Neuronal stem cell (in vitro differentiated cells): Measurements from ENCODE around the gene PPP1R1C.

Experiments used
- DNase-seq: peaks from one replicate; pipeline ENCODE4 v3.0.0-alpha.2; 2013; ENCODE audit warnings: low spot score
- H2AFZ ChIP-seq: one replicate; pipeline ENCODE4 v1.6.1; 2013; ENCODE audit warnings: mild to moderate bottlenecking, low read length, inconsistent platforms
- H2AK5ac ChIP-seq: 2 replicates; pipeline ENCODE4 v1.6.1; 2013; ENCODE audit warnings: low read depth, mild to moderate bottlenecking, inconsistent platforms, low read length, moderate library complexity, mixed read lengths
- H2BK120ac ChIP-seq: 2 replicates; pipeline ENCODE4 v1.6.1; 2013; ENCODE audit warnings: low read depth, mild to moderate bottlenecking, inconsistent platforms, low read length, moderate library complexity, mixed read lengths
- H2BK12ac ChIP-seq: one replicate; pipeline ENCODE4 v1.6.1; 2013; ENCODE audit warnings: low read length, inconsistent platforms
- H2BK15ac ChIP-seq: 2 replicates; pipeline ENCODE4 v1.6.1; 2013; ENCODE audit warnings: mild to moderate bottlenecking, low read length, inconsistent platforms, mixed read lengths
- H2BK5ac ChIP-seq: one replicate; pipeline ENCODE4 v1.6.1; 2013; ENCODE audit warnings: inconsistent platforms, mild to moderate bottlenecking, low read length, moderate library complexity
- H3K14ac ChIP-seq: one replicate; pipeline ENCODE4 v1.6.1; 2013; ENCODE audit warnings: low read length, inconsistent platforms
- H3K18ac ChIP-seq: 2 replicates; pipeline ENCODE4 v1.6.1; 2013; ENCODE audit warnings: low read length, inconsistent platforms
- H3K23ac ChIP-seq: 2 replicates; pipeline ENCODE4 v1.6.1; 2013; ENCODE audit warnings: low read depth, mild to moderate bottlenecking, mixed read lengths, low read length, inconsistent platforms; ENCODE audit not compliant: poor library complexity
- H3K27ac ChIP-seq: replicated peaks from 3 replicates; pipeline ENCODE4 v1.5.1; 2013; ENCODE audit warnings: low read length, inconsistent platforms
- H3K27me3 ChIP-seq, 3 experiments: 2 replicates each; pipeline ENCODE4 v1.6.1; 2013; ENCODE audit warnings: low read length in 3 of 3, mild to moderate bottlenecking in 2 of 3, inconsistent platforms in 1 of 3, low read depth in 1 of 3, mixed read lengths in 1 of 3, moderate library complexity in 1 of 3; ENCODE audit not compliant: control insufficient read depth in 3 of 3, insufficient read depth in 3 of 3
- H3K36me3 ChIP-seq, 2 donors: replicated peaks in 1 of 2; 2 replicates each; pipeline ENCODE4 v1.6.1; 2013; ENCODE audit warnings: low read length in 2 of 2; ENCODE audit not compliant: control insufficient read depth in 2 of 2, insufficient read depth in 2 of 2
- H3K4ac ChIP-seq: 2 replicates; pipeline ENCODE4 v1.6.1; 2013; ENCODE audit warnings: inconsistent platforms, mild to moderate bottlenecking, low read length, moderate library complexity
- H3K4me1 ChIP-seq, 2 donors: 1 replicate in 1 of 2; 2 replicates in 1 of 2; pipeline ENCODE4 v1.6.1; 2013; ENCODE audit warnings: low read length in 2 of 2, low read depth in 1 of 2; ENCODE audit not compliant: control insufficient read depth in 2 of 2, insufficient read depth in 1 of 2
- H3K4me2 ChIP-seq: one replicate; pipeline ENCODE4 v1.6.1; 2013; ENCODE audit warnings: mild to moderate bottlenecking, low read length, inconsistent platforms; ENCODE audit not compliant: insufficient read depth, poor library complexity, severe bottlenecking
- H3K4me3 ChIP-seq, 2 donors: 2 replicates each; pipeline ENCODE4 v1.5.1; 2013; ENCODE audit warnings: low read length in 2 of 2, mild to moderate bottlenecking in 2 of 2, inconsistent platforms in 1 of 2, moderate library complexity in 1 of 2
- H3K79me1 ChIP-seq: one replicate; pipeline ENCODE4 v1.6.1; 2013; ENCODE audit warnings: low read depth, mild to moderate bottlenecking, inconsistent platforms, low read length, moderate library complexity
- H3K9ac ChIP-seq: one replicate; pipeline ENCODE4 v1.6.1; 2013; ENCODE audit warnings: mild to moderate bottlenecking, low read depth, low read length, inconsistent platforms; ENCODE audit not compliant: poor library complexity
- H3K9me3 ChIP-seq, 2 donors: replicated peaks in 1 of 2; 2 replicates each; pipeline versions ENCODE3 to v1.6.1; 2013; ENCODE audit warnings: low read length in 2 of 2, mild to moderate bottlenecking in 2 of 2, inconsistent platforms in 1 of 2, low read depth in 1 of 2, mixed read lengths in 1 of 2, moderate library complexity in 1 of 2; ENCODE audit not compliant: control insufficient read depth in 2 of 2, insufficient read depth in 1 of 2
- H4K8ac ChIP-seq: one replicate; pipeline ENCODE4 v1.6.1; 2013; ENCODE audit warnings: low read depth, mild to moderate bottlenecking, inconsistent platforms, low read length, moderate library complexity
- H4K91ac ChIP-seq: one replicate; pipeline ENCODE4 v1.6.1; 2013; ENCODE audit warnings: low read length, low read depth, mild to moderate bottlenecking, inconsistent platforms; ENCODE audit not compliant: poor library complexity
- WGBS, 2 donors: extraction: QIAGEN DNeasy Blood & Tissue Kit; methylation state at CpG; one replicate each; pipeline ENCODE4 v1.1.7; 2013; ENCODE audit warnings: missing lambda C conversion rate in 2 of 2, mixed read lengths in 1 of 2; ENCODE audit not compliant: insufficient read length in 2 of 2, insufficient replicate concordance in 1 of 2; ENCODE audit errors: extremely low coverage in 2 of 2; 5-methylcytosine and 5-hydroxymethylcytosine counted together

The PPP1R1C gene

DNA sequence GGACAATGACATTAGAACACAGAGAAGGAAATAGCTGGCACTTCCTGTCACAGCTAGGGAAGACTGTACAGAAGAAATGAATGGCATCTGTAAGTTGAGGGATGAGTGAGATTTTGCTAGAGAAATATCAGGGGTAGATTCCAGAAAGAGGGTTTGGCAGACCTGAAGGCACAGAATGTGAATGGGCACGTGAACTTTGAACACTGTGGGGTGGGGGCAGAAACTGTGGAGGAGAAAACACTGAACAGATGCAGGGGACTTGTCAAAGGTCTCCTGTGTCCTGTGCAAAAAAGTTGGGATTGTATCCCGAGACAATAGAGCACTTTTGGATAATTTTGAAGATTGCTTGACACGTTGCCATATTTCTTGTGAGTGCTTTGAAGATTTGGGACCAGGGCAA lies 88.0 kb downstream of the PPP1R1C start:
- H3K18ac ChIP-seq, result no peak overlapping the region
- no peak overlapping the region for H3K23ac ChIP-seq
- no peak overlapping the region for H3K14ac ChIP-seq
- H3K9ac ChIP-seq, result no peak overlapping the region
- peaks cover 3 to 4% of the 10 kb centered on the region in 2 donors for H3K4me1 ChIP-seq
- no peak overlapping the region for H2BK120ac ChIP-seq
- H3K36me3 ChIP-seq, result no peaks in the 10 kb centered on the region
- H3K9me3 ChIP-seq, result no peaks in the 10 kb centered on the region
- no peak overlapping the region for H3K4me2 ChIP-seq
- no CpG with 5 or more reads among the region's 3 CpGs for WGBS, 2 donors
- no peak overlapping the region for H2BK15ac ChIP-seq
- no peak overlapping the region for H2AFZ ChIP-seq
- H3K79me1 ChIP-seq, result no peaks in the 10 kb centered on the region
- H4K91ac ChIP-seq, result no peak overlapping the region
- no peak overlapping the region for H2AK5ac ChIP-seq
- H3K4me3 ChIP-seq, result no peak overlapping the region
- H4K8ac ChIP-seq, result no peak overlapping the region
- no peak for DNase-seq
- no peaks in the 10 kb centered on the region for H3K27me3 ChIP-seq
- no peak overlapping the region for H2BK5ac ChIP-seq
- H3K4ac ChIP-seq, result no peak overlapping the region
- no peak overlapping the region for H2BK12ac ChIP-seq
- no peak overlapping the region for H3K27ac ChIP-seq

DNA sequence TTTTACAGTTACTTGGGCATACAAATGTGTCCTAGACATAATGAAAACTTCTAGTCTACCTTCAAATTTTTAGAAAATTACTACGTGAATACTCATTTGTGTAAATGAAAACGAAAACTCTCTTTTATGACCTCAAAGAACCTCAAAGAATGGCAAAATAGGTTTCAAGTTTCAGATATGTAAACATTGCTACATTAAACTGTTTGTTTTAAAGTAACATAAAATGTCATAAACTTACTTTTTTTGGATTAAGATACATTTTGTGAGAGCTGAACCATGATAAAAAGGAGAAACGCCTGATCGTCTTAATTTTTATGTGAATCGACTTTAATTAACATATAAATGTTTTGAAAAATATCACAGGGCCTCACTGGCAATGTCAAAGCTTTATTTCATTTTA lies 91.4 kb downstream of the PPP1R1C start:
- Histone ChIP-seq H3K27me3 (no peaks in the 10 kb centered on the region), H2BK5ac (no peak overlapping the region), H3K18ac (no peak overlapping the region), H3K9ac (no peak overlapping the region), H2BK12ac (no peak overlapping the region), H3K4me3 (no peak overlapping the region), H3K36me3 (no peaks in the 10 kb centered on the region), H4K91ac (no peak overlapping the region), H2AFZ (no peak overlapping the region), H3K79me1 (no peaks in the 10 kb centered on the region), H3K14ac (no peak overlapping the region), H3K27ac (no peak overlapping the region), H3K4ac (no peak overlapping the region), H2BK120ac (no peak overlapping the region), H2AK5ac (no peak overlapping the region), H3K4me2 (no peak overlapping the region), H3K4me1 (peaks cover 0 to 3% of the 10 kb centered on the region in 2 donors), H2BK15ac (no peak overlapping the region), H3K23ac (no peak overlapping the region), H4K8ac (no peak overlapping the region), H3K9me3 (no peaks in the 10 kb centered on the region)
- no peak for DNase-seq
- no CpG with 5 or more reads among the region's 5 CpGs for WGBS, 2 donors

DNA sequence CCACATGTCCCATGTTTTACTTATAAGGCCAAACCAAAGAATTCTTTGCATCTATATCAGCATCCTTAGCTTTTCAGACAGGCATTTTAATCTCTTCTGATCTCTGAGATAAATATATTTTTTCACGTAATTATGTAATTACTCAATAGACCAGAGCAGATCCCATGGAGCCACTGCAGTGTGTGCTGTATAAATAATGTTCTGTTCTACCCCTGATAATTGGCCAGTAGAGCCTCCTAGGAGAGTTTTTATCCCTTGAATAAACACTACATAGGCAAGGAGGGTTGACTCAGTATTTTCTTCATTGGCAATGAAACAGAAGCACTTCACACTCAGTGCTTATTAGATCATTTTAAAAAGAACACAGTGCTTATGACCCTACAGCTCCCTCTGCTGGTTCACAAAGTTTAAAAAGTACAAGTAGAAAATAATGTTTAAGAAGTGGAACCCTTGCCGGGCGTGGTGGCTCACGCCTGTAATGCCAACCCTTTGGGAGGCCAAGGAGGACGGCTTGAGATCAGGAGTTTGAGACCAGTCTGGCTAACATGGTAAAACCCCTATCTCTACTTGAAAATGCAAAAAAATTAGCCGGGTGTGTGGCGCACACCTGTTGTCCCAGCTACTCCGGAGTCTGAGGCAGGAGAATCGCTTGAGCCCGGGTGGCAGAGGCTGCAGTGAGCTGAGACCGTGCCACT lies 91.9 kb downstream of the PPP1R1C start:
- Histone ChIP-seq H3K4me2 (no peak overlapping the region), H3K4me1 (peaks cover 0 to 3% of the 10 kb centered on the region in 2 donors), H3K23ac (no peak overlapping the region), H2BK12ac (no peak overlapping the region), H2BK120ac (no peak overlapping the region), H2BK5ac (no peak overlapping the region), H2AFZ (no peak overlapping the region), H3K18ac (no peak overlapping the region), H3K36me3 (no peaks in the 10 kb centered on the region), H2AK5ac (no peak overlapping the region), H3K79me1 (no peaks in the 10 kb centered on the region), H3K9me3 (no peaks in the 10 kb centered on the region), H3K27ac (no peak overlapping the region), H2BK15ac (no peak overlapping the region), H3K14ac (no peak overlapping the region), H4K8ac (no peak overlapping the region), H3K4ac (no peak overlapping the region), H3K27me3 (no peaks in the 10 kb centered on the region), H3K4me3 (no peak overlapping the region), H3K9ac (no peak overlapping the region), H4K91ac (no peak overlapping the region)
- DNase-seq, result peak; percentile 52
- WGBS, 2 donors, result no CpG with 5 or more reads among the region's 11 CpGs

- Histone ChIP-seq H3K27ac (no peak overlapping the region), H3K18ac (no peak overlapping the region), H4K91ac (no peak overlapping the region), H2BK12ac (no peak overlapping the region), H3K4me2 (no peak overlapping the region), H2AFZ (no peak overlapping the region), H3K4me1 (no peaks in the 10 kb centered on the region), H2BK15ac (no peak overlapping the region), H3K36me3 (no peaks in the 10 kb centered on the region), H2BK5ac (no peak overlapping the region), H3K27me3 (no peaks in the 10 kb centered on the region), H3K23ac (no peak overlapping the region), H4K8ac (no peak overlapping the region), H2BK120ac (no peak overlapping the region), H3K14ac (no peak overlapping the region), H3K9me3 (no peaks in the 10 kb centered on the region), H3K4ac (no peak overlapping the region), H2AK5ac (no peak overlapping the region), H3K79me1 (no peaks in the 10 kb centered on the region), H3K9ac (no peak overlapping the region), H3K4me3 (no peak overlapping the region)
- no CpG with 5 or more reads among the region's 3 CpGs for WGBS, 2 donors
- no peak for DNase-seq
These were observed 93.4 kb downstream of the PPP1R1C start for GRCh38 chr2:182078988-182079602.
